Progenitor cell of endocrine pancreas (in vitro differentiated cells): Measurements from ENCODE around the gene KCNA2. TPM values are rescaled to one million over a fixed set of nuclear protein-coding genes. Genes with fewer than 3 reads are reported as not detected.

Experiments used
- DNase-seq: peaks from one replicate; pipeline ENCODE4 v3.0.0; 2021; ENCODE audit warnings: low spot score; ENCODE audit not compliant: unreplicated experiment
- H3K27ac Mint-ChIP-seq: 2 replicates; pipeline ENCODE4 v1.8.0; 2021; ENCODE audit warnings: mild to moderate bottlenecking, moderate library complexity, mixed read lengths
- H3K27me3 Mint-ChIP-seq: 2 replicates; pipeline ENCODE4 v1.8.0; 2021; ENCODE audit warnings: mixed read lengths
- H3K36me3 Mint-ChIP-seq: 2 replicates; pipeline ENCODE4 v1.8.0; 2022; ENCODE audit warnings: mixed read lengths; ENCODE audit not compliant: insufficient read depth
- H3K4me1 Mint-ChIP-seq: 2 replicates; pipeline ENCODE4 v1.8.0; 2021; ENCODE audit warnings: low read depth, mixed read lengths
- H3K4me3 Mint-ChIP-seq: 2 replicates; pipeline ENCODE4 v1.8.0; 2021; ENCODE audit warnings: low read depth, mild to moderate bottlenecking, moderate library complexity, mixed read lengths
- H3K9me3 Mint-ChIP-seq: 2 replicates; pipeline ENCODE4 v1.8.0; 2021; ENCODE audit warnings: low read depth, mixed read lengths
- total RNA-seq: library from RNA; stranded (reverse); gene quantifications from 2 replicates; pipeline ENCODE4 v1.2.1, GENCODE V29; 2021
- TF ChIP-seq, protein P1 (sequence below): fragments of 200-600 bp; sonication (generic); IDR thresholded peaks from one replicate; pipeline ENCODE4 v1.5.0; 2021; ENCODE audit warnings: antibody characterized with exemption, mild to moderate bottlenecking; ENCODE audit not compliant: unreplicated experiment

The KCNA2 gene
- total RNA-seq, 1 donor from 2014 or later: 0.05 TPM

GRCh38 chr1:110593902-110594301, 12.3 kb downstream of the KCNA2 start:
- Mint-ChIP-seq H3K36me3 (no peaks in the 10 kb centered on the region), H3K27ac (no peak overlapping the region), H3K4me1 (no peaks in the 10 kb centered on the region), H3K9me3 (no peaks in the 10 kb centered on the region), H3K27me3 (peaks cover 43% of the 10 kb centered on the region), H3K4me3 (no peak overlapping the region)
- TF ChIP-seq, protein P1, sequence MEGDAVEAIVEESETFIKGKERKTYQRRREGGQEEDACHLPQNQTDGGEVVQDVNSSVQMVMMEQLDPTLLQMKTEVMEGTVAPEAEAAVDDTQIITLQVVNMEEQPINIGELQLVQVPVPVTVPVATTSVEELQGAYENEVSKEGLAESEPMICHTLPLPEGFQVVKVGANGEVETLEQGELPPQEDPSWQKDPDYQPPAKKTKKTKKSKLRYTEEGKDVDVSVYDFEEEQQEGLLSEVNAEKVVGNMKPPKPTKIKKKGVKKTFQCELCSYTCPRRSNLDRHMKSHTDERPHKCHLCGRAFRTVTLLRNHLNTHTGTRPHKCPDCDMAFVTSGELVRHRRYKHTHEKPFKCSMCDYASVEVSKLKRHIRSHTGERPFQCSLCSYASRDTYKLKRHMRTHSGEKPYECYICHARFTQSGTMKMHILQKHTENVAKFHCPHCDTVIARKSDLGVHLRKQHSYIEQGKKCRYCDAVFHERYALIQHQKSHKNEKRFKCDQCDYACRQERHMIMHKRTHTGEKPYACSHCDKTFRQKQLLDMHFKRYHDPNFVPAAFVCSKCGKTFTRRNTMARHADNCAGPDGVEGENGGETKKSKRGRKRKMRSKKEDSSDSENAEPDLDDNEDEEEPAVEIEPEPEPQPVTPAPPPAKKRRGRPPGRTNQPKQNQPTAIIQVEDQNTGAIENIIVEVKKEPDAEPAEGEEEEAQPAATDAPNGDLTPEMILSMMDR: no peak
- DNase-seq: no peak

- TF ChIP-seq, protein P1: no peak
- no peak overlapping the region for H3K27ac Mint-ChIP-seq
- no peaks in the 10 kb centered on the region for H3K4me1 Mint-ChIP-seq
- peaks cover 51% of the 10 kb centered on the region for H3K27me3 Mint-ChIP-seq
- no peak for DNase-seq
- no peaks in the 10 kb centered on the region for H3K36me3 Mint-ChIP-seq
- H3K4me3 Mint-ChIP-seq: no peak overlapping the region
- H3K9me3 Mint-ChIP-seq: no peaks in the 10 kb centered on the region
These were observed 14.2 kb downstream of the KCNA2 start for GRCh38 chr1:110591956-110592355.

- TF ChIP-seq, protein P1: no peak
- Mint-ChIP-seq H3K27ac (no peak overlapping the region), H3K36me3 (no peaks in the 10 kb centered on the region), H3K4me1 (no peaks in the 10 kb centered on the region), H3K9me3 (no peaks in the 10 kb centered on the region), H3K27me3 (peaks cover 40% of the 10 kb centered on the region), H3K4me3 (no peak overlapping the region)
- no peak for DNase-seq
These were observed 17.2 kb downstream of the KCNA2 start for GRCh38 chr1:110588991-110589390.

DNA sequence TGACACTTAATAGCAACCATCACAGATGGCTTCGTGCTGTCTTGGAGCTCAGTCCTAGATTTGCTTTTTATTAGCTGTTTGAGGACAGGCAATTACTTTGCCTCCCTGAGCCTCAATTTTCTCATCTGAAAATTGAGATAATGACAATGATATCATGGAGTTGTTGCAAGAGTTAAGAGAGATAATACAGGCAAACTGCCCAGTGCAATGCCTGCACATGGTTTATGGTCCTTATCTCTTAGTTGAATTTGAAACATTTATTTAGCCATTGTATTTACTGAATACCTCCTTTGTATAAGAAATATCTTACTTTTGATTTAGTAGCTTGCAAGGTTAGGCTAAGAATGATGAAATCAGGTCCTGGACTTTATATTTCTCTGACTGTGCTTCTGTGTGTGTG, 17.7 kb downstream of the KCNA2 start:
- DNase-seq: no peak
- H3K27me3 Mint-ChIP-seq: peaks cover 36% of the 10 kb centered on the region

DNA sequence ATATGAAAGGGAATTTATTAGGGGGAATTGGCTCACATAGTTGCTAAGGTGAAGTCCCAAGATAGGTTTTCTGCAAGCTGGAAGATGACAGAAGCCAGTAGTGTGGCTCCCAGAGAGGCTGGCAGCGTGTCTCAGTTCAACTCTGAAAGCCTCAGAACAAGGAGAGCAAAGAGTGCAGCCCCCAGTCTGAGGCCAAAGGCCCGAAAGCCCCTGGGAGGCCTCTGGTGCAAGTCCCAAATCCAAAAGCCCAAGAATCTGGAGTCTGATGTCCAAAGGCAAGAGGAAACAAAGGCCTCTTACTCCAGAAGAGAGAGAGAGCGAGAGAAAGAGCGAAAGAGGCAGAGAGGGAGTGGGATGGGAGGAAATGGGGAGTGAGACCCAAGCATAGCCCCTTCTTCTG, 18.3 kb downstream of the KCNA2 start:
- DNase-seq: no peak
- peaks cover 38% of the 10 kb centered on the region for H3K27me3 Mint-ChIP-seq
- TF ChIP-seq, protein P1: no peak
- no peaks in the 10 kb centered on the region for H3K9me3 Mint-ChIP-seq
- H3K27ac Mint-ChIP-seq: no peak overlapping the region
- no peaks in the 10 kb centered on the region for H3K36me3 Mint-ChIP-seq
- H3K4me1 Mint-ChIP-seq: no peaks in the 10 kb centered on the region
- H3K4me3 Mint-ChIP-seq: no peak overlapping the region

More for the DNA sequence above, 17.7 kb downstream of the KCNA2 start:
- no peaks in the 10 kb centered on the region for H3K4me1 Mint-ChIP-seq
- no peaks in the 10 kb centered on the region for H3K36me3 Mint-ChIP-seq
- H3K27ac Mint-ChIP-seq: no peak overlapping the region
- TF ChIP-seq, protein P1: no peak
- H3K4me3 Mint-ChIP-seq: no peak overlapping the region
- no peaks in the 10 kb centered on the region for H3K9me3 Mint-ChIP-seq
